T-helper 2 cell treated with Interferon-gamma antibody and Interleukin-4, amounts not matched to agents 100 ng/mL and 5 ng/mL, for 36 hours (primary cell): ENCODE results near the gene NLGN2. TPM values are rescaled to one million over a fixed set of nuclear protein-coding genes. Genes with fewer than 3 reads are reported as not detected.
"Not testable (repeated sequence)": the region's sequence is repeated elsewhere in the genome, so short reads cannot be mapped to it uniquely, and the experiment has no call there.

ENCODE experiments used
- intact Hi-C: fragments of 100-400 bp; cut with micrococcal nuclease; formaldehyde crosslinking; loops from one replicate; pipeline ENCODE4 v1.15.1; 2023
- total RNA-seq: library from RNA; stranded (reverse); gene quantifications from 2 replicates; pipeline ENCODE4 v1.2.3, GENCODE V29; 2022

The NLGN2 gene
- 1.2 TPM in 2 replicates for total RNA-seq

DNA sequence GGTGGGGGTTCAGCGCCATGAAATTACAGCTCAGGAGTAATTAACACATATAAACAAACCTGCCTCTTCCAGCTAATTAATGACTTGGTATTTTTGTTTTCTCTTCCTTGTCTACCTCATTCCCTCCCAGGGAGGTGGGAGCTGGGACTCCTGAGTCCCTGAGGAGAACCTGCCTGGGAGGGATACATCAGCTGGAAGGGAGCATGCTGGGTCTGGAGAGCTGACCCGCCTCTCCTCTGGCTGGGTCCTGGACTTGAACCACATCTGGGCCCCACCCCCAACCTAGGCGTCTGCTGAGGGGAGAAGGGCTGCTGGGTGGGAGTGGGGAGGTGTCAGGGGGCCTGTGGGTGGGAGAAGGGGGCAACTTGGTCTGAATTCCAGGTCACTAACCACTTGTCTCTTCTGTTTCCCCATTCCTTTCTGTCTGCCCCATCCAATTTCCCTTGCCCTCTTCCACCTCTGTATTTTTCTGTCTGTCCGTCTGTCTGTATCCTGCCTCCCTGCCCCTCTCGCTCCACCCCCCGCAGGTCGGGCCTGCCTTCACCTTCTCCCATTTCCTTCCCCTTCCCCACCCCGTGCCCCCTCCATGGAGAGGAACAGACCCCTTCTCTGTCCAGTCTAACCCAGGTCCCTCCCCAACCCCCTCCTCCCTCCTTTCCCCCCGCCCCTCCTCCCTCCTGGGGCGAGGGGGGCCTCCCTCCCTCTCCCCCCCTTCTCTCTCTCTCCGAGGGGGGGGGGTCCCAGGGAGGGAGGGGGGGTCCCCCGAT, at the start of gene NLGN2:
NLGN2 (plus strand) TSS at position 361 of the 767 bp plus-strand sequence. CDS start 411 bp downstream, outside the sequence.
- intact Hi-C loops: no loop called here

DNA sequence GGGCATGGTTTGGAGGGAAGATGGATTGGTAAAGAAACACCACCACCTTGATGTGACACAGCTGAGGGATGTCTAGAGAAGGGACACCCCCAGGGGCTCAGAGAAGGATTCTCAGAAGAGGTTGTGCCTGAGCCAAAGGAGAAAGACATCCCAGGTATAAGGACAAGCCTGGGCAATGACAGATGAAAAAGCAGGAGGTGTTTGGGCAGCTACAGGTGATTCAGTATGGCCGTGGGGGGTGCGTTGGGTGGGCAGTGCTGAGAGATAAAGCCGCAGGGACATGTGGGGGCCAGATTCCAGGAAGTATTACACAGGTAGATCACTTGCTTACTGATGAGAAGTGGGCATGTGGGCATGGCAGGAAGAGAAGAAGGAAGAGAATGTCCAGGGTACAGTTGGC, 45.7 kb upstream of the NLGN2 start:
- intact Hi-C loops: no loop called here

DNA sequence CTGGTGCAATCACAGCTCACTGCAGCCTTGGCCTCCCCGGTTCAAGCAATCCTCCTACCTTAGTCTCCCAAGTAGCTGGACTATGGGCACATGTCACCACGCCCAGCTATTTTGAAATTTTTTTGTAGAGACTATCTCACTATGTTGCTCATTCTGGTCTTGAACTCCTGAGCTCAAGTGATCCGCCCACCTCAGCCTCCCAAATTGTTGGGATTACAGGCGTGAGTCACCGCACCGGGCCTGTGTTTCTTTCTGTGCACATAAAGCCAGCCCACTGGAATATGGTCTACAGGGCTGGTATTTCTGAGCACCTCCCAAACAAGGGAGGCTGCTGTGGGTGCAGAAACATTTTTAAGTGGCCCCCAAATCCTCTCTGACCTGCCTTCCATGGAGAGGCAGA, 44.3 kb upstream of the NLGN2 start:
- intact Hi-C loops: no loop called here

DNA sequence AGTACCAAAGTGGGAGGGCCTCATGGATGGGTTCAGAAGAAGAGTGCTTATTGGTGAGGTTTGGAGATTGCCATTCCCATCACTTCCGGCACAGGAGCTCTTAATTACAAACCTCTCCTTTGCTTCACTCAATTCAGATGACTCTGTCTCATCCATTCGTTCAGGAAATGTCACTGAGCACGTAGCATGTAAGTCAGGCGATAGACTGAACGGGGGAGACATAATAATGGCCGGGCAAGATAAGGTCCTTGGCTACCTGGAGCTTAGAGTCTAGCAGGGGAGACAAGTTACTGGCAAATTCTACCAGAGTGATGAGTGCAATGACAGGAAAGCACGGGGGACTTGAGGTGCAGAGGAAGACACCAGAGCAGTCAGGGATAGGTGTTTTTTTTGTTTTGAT, 41.7 kb upstream of the NLGN2 start:
- intact Hi-C loops: not testable (repeated sequence)

DNA sequence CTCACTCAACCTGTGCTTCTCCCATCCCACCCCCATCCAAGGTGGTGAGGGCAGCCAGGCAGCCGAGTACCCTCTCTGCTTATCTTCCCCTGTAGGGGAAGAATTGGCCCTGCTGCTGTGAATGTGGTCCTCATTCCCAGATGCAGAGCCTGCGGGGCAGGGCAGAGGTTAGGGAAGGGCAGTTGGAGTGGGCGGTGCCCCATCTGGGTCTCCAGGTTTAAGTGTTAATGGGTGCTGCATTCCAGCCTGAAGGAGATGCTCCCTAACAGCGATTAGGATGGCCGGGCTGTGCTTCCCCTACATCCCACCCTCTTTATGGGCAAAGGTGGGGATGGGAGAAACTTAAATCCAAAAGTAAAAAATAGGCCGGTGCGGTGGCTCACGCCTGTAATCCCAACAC, 40.6 kb upstream of the NLGN2 start:
- intact Hi-C loops: no loop called here

DNA sequence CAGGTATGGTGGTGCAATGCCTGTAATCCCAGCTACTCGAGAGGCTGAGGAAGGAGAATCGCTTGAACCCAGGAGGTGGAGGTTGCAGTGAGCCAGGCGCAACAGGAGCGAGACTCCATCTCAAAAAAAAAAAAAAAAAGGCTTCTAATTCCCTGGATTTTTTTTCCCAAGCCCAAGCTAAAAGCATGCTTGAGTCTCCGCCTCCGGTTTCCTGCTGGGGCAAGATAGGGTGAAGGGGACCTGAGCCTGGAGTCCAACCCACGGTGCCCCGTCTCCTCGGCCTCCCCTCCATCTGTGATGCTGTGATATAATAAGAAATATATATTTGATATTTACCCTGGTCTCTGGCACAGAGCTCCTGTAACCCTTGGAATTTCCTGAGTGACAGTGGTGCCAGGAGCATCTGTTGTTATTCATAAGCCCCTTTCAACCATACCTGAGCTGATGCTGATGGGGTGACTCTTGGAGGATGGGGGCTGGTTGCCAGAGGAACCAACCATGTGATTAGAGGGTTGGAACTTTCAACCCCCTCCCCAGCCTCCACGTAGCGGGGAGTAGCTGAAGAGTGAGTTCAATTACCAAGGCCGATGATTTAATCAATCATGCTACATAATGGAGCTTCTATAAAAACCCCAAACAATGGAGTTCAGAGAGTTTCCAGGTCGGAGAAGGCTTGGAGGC, 39.6 kb upstream of the NLGN2 start:
- intact Hi-C loops: no loop called here

DNA sequence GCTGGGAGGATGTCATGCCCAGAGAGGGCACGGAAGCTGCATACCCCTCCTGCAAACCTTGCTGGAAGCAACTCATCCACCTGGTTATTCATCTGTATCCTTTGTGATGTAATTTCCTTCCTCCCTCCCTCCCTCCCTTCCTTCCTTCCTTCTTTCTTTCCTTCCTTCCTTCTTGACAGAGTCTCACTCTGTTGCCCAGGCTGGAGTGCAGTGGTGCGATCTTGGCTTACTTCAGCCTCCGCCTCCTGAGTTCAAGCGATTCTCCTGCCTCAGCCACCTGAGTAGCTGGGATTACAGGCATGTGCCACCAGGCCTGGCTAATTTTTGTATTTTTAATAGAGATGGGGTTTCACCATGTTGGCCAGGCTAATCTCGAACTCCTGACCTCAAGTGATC, 39.0 kb upstream of the NLGN2 start:
- intact Hi-C loops: not testable (repeated sequence)

DNA sequence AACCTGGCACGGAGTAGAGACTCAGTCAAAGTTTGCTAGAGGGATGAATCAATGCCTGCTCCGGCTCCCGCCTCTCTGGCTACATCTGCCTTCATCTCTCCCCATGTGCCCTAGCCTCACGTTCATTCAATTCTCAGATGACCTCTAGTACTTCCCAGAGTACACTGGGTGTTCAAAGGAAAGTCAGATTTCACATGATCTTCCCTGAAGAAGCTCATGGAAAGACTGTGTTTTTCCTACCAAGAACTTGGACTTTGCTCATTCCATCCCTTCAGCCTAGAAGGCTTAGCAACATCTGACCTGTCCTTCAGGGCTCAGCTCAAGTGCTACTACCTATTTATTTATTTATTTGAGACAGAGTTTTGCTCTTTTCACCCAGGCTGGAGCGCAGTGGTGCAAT, 37.8 kb upstream of the NLGN2 start:
- intact Hi-C loops: no loop called here

DNA sequence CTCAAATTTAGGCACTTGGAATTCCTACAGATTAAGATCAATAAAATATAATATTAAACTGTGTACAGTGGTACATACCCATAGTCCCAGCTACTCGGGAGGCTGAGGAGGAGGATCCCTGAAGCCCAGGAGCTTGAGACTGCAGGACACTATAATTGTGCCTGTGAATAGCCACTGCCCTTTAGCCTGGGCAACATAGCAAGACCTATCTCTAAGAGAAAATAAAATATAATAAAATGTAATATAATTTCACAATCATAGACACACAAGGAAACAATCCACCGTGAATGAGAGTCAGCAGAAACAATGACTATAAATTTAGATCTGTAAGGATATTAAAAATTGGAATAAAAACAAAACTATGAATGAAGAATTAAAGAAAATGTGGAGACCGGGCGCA, 36.8 kb upstream of the NLGN2 start:
- intact Hi-C loops: no loop called here

DNA sequence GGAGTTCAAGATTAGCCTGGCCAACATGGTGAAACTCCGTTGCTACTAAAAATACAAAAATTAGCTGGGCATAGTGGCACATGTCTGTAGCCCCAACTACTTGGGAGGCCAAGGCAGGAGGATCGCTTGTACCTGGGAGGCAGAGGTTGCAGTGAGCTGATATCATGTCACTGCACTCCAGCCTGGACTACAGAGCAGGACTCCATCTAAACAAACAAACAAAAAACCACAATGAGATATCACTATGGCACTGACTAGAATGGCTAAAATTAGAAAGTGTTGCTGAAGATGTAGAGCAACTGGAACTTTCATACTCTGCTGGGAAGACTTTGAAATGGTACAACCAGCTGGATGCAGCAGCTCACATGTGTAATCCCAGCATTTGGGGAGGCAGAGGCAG, 33.3 kb upstream of the NLGN2 start:
- intact Hi-C loops: no loop called here

DNA sequence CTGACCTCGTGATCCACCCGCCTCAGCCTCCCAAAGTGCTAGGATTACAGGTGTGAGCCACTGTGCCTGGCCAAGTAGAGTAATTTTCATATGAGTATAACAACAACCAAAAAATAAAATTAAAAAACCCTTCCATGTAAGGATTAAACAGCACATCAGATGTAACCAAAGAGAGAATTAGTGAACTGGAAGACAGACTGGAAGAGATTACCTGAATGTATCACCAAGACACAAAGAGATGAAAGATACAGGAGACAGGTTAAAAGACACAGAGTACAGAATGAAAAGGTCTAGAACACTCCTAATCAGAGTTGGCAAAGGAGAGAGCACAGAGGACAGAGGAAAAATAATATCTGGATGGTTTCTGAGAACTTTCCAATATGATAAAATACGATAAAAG, 28.5 kb upstream of the NLGN2 start:
- intact Hi-C loops: no loop called here

DNA sequence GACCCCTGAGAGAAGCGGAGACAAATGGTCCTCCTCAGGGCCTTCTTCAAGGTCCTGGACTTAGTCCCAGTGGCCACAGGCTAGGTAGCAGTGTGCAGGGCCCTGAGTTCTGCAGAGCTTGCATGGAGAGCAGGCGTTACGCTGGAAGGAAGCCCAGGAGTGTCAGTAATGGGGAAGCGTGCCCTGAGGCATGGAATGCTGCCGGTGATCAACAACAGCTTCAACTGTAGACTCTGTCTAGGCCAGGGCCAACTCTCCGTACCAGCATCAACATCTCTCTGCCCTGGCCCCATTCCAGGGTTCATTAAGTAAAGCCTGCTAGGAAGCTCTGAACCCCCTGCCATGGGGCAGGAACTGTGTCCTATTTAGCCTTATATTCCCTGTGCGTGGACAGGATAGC, 27.3 kb upstream of the NLGN2 start:
- intact Hi-C loops: no loop called here

DNA sequence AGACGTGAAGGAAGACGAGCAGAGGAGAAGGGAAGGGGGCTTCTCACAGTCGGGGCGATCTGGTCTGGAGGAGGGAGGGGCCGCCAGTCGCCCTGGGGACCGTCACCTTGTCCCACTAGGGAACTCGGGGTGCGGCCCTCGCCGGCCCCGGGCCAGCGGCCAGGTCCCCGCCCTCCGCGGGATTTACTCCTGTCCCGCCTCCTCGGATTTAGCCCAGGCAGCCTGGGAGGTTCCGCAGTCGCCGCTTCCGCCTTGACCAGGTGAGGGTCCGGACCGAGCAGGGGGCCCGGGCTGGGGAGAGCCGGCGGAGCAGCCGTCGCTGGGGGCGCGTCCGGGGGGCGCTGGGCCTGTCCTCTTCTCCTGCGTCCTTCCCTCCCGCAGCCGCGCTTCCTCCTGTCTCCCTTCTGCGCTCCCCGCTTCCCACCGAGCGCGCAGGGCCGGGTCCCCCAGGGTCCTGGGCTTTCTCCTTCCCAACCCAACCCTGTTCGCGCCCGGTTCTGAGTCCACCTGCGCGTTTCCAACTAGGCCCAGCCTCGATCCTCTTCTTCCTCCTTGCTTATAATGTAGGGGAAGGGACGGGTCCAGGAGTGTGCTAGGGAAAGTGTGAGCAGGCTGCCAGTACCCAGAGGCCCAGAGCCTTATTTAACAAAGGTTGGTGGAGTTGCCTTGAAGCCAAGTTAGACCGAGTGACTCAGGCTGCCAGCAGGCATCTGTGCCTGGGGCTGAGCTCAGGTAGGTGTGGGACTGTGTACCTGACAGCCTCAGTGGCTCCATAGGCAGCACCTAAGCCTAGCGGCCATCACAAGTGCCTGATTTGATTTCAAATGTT, 26.6 kb upstream of the NLGN2 start, which contains the start of gene TNK1:
TNK1 (plus strand) TSS at position 235 of the 829 bp plus-strand sequence. CDS start 1,838 bp downstream, outside the sequence.
- intact Hi-C loops: no loop called here

DNA sequence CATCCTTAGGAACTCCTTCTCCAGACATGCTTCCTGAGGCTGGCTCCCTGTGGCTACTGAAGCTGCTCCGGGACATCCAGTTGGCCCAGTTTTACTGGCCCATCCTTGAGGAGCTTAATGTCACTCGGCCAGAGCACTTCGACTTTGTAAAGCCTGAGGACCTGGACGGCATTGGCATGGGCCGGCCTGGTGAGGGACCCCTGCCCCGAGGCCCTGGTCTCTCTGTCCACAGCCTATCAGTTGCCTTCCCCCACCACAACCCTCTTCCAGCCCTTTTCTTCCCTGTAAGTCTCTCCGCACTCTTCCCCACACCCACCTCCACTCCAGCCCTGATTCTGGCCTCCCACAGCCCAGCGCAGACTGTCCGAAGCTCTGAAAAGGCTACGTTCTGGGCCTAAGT, 24.7 kb upstream of the NLGN2 start:
- intact Hi-C loops: no loop called here

DNA sequence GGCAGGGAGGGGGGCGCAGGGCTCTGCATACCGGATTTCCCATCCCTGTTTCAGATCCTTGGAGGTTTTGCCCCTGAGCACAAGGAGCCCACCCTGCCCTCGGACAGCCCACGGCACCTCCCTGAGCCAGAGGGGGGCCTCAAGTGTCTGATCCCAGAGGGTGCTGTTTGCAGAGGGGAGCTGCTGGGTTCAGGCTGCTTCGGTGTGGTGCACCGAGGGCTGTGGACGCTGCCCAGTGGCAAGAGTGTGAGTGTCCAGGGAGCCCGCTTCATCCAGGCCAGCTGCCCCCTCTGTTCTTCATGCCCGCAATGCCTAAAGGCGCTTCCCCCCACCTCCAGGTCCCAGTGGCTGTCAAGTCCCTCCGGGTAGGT, 24.3 kb upstream of the NLGN2 start:
- intact Hi-C loops: no loop called here

DNA sequence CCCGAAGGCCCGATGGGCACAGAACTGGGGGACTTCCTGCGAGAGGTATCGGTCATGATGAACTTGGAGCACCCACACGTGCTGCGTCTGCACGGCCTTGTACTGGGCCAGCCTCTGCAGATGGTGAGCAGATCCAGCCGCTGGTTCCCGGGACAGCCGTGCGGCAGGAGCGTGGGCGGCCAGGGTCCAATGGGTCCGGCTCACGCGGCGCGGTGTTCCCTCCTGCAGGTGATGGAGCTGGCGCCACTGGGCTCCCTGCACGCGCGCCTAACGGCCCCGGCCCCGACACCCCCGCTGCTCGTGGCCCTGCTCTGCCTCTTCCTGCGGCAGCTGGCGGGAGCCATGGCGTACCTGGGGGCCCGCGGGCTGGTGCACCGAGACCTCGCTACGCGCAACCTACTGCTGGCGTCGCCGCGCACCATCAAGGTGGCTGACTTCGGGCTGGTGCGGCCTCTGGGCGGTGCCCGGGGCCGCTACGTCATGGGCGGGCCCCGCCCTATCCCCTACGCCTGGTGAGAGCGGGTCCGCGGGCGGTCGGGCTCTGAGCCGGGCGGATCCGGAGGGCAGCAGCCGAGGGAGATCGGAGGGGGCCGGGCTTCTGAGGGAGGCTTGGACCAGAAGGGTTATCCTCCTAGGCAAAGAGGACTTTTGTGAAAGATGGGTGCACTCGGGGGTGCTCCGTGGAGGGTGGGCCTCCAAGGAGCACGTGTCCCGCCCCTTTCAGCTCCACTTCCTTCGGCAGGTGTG, 23.7 kb upstream of the NLGN2 start:
- intact Hi-C loops: no loop called here

DNA sequence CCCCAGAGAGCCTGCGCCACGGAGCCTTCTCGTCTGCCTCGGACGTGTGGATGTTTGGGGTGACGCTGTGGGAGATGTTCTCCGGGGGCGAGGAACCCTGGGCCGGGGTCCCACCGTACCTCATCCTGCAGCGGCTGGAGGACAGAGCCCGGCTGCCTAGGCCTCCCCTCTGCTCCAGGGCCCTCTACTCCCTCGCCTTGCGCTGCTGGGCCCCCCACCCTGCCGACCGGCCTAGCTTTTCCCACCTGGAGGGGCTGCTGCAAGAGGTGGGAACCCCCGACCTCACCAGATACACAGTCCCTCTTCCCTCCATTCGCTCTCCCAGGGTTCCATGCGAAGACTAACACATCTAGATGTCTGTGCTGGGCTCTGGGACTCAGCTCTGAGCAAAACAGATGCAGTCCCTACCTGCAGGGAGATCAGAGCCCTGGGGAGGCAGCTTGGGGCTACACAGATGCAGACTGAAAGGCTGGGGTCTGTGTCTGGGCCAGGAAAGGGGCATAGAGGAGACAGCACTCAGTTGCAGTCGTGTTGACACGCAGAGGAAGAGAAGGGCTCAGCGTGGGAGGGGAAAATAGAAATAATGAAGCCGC, 23.1 kb upstream of the NLGN2 start:
- intact Hi-C loops: no loop called here

DNA sequence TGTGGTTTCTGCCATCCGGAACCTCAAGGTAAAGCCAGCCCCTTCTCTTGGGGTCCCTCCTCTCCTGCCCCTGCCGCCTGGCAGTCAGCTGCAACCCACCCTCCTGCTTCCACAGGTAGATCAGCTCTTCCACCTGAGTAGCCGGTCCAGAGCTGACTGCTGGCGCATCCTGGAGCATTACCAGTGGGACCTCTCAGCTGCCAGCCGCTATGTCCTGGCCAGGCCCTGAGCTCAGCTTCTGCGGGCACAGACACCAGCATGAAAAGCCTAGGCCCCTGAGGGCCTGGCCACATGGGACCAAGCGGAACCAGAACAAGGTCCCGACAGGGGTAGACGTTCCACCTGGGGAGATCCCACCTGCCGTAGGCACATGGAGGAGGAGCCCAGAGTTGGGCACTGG, 18.8 kb upstream of the NLGN2 start:
- intact Hi-C loops: no loop called here

DNA sequence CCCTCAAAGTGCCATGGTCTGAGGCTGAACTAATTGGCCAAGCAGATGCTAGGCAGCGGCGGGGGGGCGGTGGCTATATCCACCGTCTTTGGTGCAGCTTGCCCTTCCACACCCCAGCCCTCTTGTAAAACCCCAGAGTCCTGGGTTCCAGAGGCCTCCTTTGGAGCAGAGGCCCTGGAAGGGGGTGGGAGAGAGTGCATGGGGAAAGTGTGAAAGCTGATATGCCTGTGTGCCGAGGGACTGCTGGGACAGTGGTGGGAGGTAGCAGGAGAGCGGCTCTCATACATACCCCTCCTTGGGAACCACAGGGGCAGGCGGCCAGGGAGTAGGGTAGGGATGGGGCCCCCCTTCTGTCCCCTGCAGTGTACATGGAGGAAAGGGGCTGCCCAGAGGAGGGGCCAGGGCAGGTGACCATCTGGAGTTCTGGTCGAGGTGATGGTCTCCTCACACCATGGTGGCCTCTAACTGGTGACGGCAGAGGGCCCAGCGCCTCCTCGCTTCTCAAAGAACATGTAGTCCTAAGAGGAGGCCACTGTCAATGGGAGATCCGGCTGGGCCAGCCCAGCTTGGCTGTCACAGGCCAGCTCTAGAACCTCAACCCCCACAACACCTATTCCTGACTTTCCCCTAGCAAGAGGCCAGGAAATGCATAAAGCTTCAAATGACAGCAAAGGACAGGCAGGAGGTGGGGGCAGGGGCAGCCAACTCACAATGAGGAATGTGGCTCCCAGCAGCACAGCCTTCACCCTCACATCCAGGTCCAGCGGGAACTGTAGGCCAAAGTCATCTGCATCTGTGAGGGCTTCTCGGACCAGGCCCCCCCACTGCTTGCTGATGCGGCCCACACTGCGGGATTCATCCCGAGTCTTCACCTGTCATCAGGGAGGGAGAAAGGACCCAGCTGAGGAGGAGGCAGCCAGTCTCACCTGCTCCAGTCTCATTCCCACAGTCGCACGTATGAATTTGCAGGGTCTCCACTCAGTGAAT, 17.4 kb upstream of the NLGN2 start:
- intact Hi-C loops: no loop called here

DNA sequence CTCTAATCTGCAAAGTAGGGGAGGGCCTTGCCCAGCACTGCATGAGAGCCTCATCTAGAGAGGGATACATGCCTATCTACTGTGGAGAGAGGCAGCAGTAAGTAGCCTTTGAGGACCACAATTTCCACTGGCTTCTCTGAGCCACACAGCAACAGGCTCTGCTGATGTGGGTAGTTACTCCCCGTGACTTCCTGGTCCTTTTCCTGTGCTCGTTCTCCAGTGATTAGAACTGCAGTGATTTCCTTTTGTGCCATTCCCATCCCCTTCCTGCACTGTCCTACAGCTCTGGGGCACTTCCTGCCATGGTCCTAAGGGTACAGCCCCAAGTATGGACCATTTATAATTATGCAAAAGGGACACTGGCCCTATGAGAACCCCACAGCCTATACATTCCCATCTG, 16.3 kb upstream of the NLGN2 start:
- intact Hi-C loops: no loop called here
